CD4-positive, alpha-beta memory T cell (primary cell): ENCODE data around the gene TMEM185A. TPM values are rescaled to one million over a fixed set of nuclear protein-coding genes. Genes with fewer than 3 reads are reported as not detected.
"Not testable (repeated sequence)": the region's sequence is repeated elsewhere in the genome, so short reads cannot be mapped to it uniquely, and the experiment has no call there.

Experiments used
- CTCF ChIA-PET: fragments of 350-600 bp; sonication (Branson Sonifier 250); formaldehyde crosslinking; loops from one replicate; lab custom pipeline; 2021; ENCODE audit warnings: inconsistent platforms; ENCODE audit not compliant: partially characterized antibody; lab: Charles Lee
- POLR2A ChIA-PET: fragments of 350-600 bp; sonication (Branson Sonifier 250); formaldehyde crosslinking; loops from one replicate; lab custom pipeline; 2021; ENCODE audit not compliant: partially characterized antibody; lab: Charles Lee
- DNase-seq, 5 donors: peaks; one replicate each; pipeline versions ENCODE4 v3.0.0 to v3.0.0-alpha.2; 2020 to 2022; ENCODE audit warnings: mixed read lengths in 1 of 5
- H3K27ac ChIP-seq: one replicate; pipeline ENCODE4 v1.7.0; 2013; ENCODE audit warnings: low read depth, low read length
- H3K27me3 ChIP-seq: 2 replicates; pipeline ENCODE4 v1.7.0; 2013; ENCODE audit warnings: mild to moderate bottlenecking, low read length, moderate library complexity; ENCODE audit not compliant: insufficient read depth
- H3K36me3 ChIP-seq: 2 replicates; pipeline ENCODE4 v1.7.0; 2013; ENCODE audit warnings: mild to moderate bottlenecking, low read length, moderate library complexity; ENCODE audit not compliant: insufficient read depth
- H3K4me1 ChIP-seq: 2 replicates; pipeline ENCODE4 v1.7.0; 2013; ENCODE audit warnings: mild to moderate bottlenecking, low read length, moderate library complexity; ENCODE audit not compliant: insufficient read depth
- H3K4me3 ChIP-seq, 2 donors: one replicate each; pipeline ENCODE4 v1.7.0; 2013; ENCODE audit warnings: low read length in 2 of 2, mild to moderate bottlenecking in 1 of 2
- H3K9me3 ChIP-seq, 2 donors: one replicate each; pipeline ENCODE4 v1.7.0; 2013; ENCODE audit warnings: low read length in 2 of 2, control low read depth in 1 of 2; ENCODE audit not compliant: control insufficient read depth in 1 of 2
- H3K27ac Mint-ChIP-seq, 7 donors: one replicate each; pipeline ENCODE4 v1.8.0; 2020 to 2021; ENCODE audit warnings: mixed read lengths in 7 of 7, mild to moderate bottlenecking in 6 of 7, inconsistent platforms in 3 of 7, moderate library complexity in 3 of 7
- H3K27me3 Mint-ChIP-seq, 2 donors: one replicate each; pipeline ENCODE4 v1.8.0; 2020 to 2021; ENCODE audit warnings: mixed read lengths in 2 of 2
- H3K36me3 Mint-ChIP-seq, 2 donors: one replicate each; pipeline ENCODE4 v1.8.0; 2020 to 2021; ENCODE audit warnings: mixed read lengths in 2 of 2, inconsistent platforms in 1 of 2, mild to moderate bottlenecking in 1 of 2
- H3K4me1 Mint-ChIP-seq, 4 donors: one replicate each; pipeline ENCODE4 v1.8.0; 2020 to 2021; ENCODE audit warnings: mixed read lengths in 4 of 4, mild to moderate bottlenecking in 1 of 4
- H3K4me3 Mint-ChIP-seq, 8 donors: one replicate each; pipeline ENCODE4 v1.8.0; 2020 to 2021; ENCODE audit warnings: mixed read lengths in 8 of 8, mild to moderate bottlenecking in 7 of 8, moderate library complexity in 6 of 8, inconsistent platforms in 3 of 8
- H3K9me3 Mint-ChIP-seq, 8 donors: one replicate each; pipeline ENCODE4 v1.8.0; 2020 to 2021; ENCODE audit warnings: mixed read lengths in 8 of 8, mild to moderate bottlenecking in 5 of 8, inconsistent platforms in 3 of 8, moderate library complexity in 1 of 8
- intact Hi-C: fragments of 100-400 bp; cut with micrococcal nuclease; formaldehyde crosslinking; loops from one replicate; pipeline ENCODE4 v1.15.1; 2023
- polyA plus RNA-seq, 2 donors: library from polyadenylated mRNA; unstranded; fragments of 300-500 nt; fragmentation: Illumina TruSeq; gene quantifications; one replicate each; pipeline ENCODE4 v1.2.3, GENCODE V29; 2021
- total RNA-seq, 2 experiments: library from RNA; stranded (reverse); gene quantifications; one replicate each; pipeline ENCODE4 v1.2.3, GENCODE V29; 2021

The TMEM185A gene
- total and polyA plus RNA-seq, 4 experiments from 2014 or later: 13.9 to 27.6 (median 21.8) TPM

- H3K9me3 Mint-ChIP-seq: not testable (repeated sequence)
Observed at GRCh38 chrX:149598603-149599002, 33.0 kb downstream of the TMEM185A start.

GRCh38 chrX:149595943-149596342 is 35.6 kb downstream of the TMEM185A start:
- H3K4me3 Mint-ChIP-seq, H3K4me1 Mint-ChIP-seq, H3K36me3 ChIP-seq, H3K9me3 Mint-ChIP-seq, H3K27me3 Mint-ChIP-seq, H3K27ac ChIP-seq, H3K27me3 ChIP-seq, H3K9me3 ChIP-seq, POLR2A ChIA-PET, H3K36me3 Mint-ChIP-seq, H3K4me1 ChIP-seq, CTCF ChIA-PET, H3K27ac Mint-ChIP-seq, DNase-seq, H3K4me3 ChIP-seq, intact Hi-C loops: not testable (repeated sequence)

More at GRCh38 chrX:149598603-149599002, 33.0 kb downstream of the TMEM185A start:
- POLR2A ChIA-PET, H3K4me1 Mint-ChIP-seq, CTCF ChIA-PET, DNase-seq, H3K4me3 ChIP-seq, H3K9me3 ChIP-seq, H3K36me3 Mint-ChIP-seq, H3K4me3 Mint-ChIP-seq, H3K4me1 ChIP-seq, intact Hi-C loops, H3K36me3 ChIP-seq, H3K27me3 Mint-ChIP-seq, H3K27ac Mint-ChIP-seq, H3K27me3 ChIP-seq, H3K27ac ChIP-seq: not testable (repeated sequence)

GRCh38 chrX:149595214-149595613 is 36.4 kb downstream of the TMEM185A start, which contains the start of gene HSFX2:
Gene HSFX2 (minus strand): TSS chrX:149595314. CDS start chrX:149594700, 614 bp downstream.
- H3K4me1 ChIP-seq, H3K4me3 ChIP-seq, H3K9me3 ChIP-seq, H3K4me1 Mint-ChIP-seq, H3K27me3 Mint-ChIP-seq, H3K9me3 Mint-ChIP-seq, H3K27me3 ChIP-seq, H3K4me3 Mint-ChIP-seq, POLR2A ChIA-PET, CTCF ChIA-PET, DNase-seq, intact Hi-C loops, H3K36me3 Mint-ChIP-seq, H3K36me3 ChIP-seq, H3K27ac Mint-ChIP-seq, H3K27ac ChIP-seq: not testable (repeated sequence)

GRCh38 chrX:149590993-149591392 is 40.6 kb downstream of the TMEM185A start:
- H3K9me3 Mint-ChIP-seq: not testable (repeated sequence)

GRCh38 chrX:149587359-149587758 is 44.2 kb downstream of the TMEM185A start, which contains the start of gene MAGEA9B:
Gene MAGEA9B (minus strand): TSS chrX:149587459. CDS start chrX:149583179, 4,280 bp downstream.
- H3K27ac Mint-ChIP-seq, H3K36me3 ChIP-seq, POLR2A ChIA-PET, H3K27ac ChIP-seq, intact Hi-C loops, DNase-seq, H3K4me3 Mint-ChIP-seq, CTCF ChIA-PET, H3K4me3 ChIP-seq, H3K27me3 ChIP-seq, H3K27me3 Mint-ChIP-seq, H3K9me3 ChIP-seq, H3K36me3 Mint-ChIP-seq, H3K4me1 ChIP-seq, H3K4me1 Mint-ChIP-seq, H3K9me3 Mint-ChIP-seq: not testable (repeated sequence)

More at GRCh38 chrX:149590993-149591392, 40.6 kb downstream of the TMEM185A start:
- H3K36me3 Mint-ChIP-seq, H3K27me3 Mint-ChIP-seq, H3K4me3 ChIP-seq, H3K36me3 ChIP-seq, H3K27ac ChIP-seq, DNase-seq, POLR2A ChIA-PET, H3K4me3 Mint-ChIP-seq, CTCF ChIA-PET, H3K4me1 Mint-ChIP-seq, H3K27me3 ChIP-seq, H3K4me1 ChIP-seq, H3K9me3 ChIP-seq, intact Hi-C loops, H3K27ac Mint-ChIP-seq: not testable (repeated sequence)

GRCh38 chrX:149585631-149586030 is 46.0 kb downstream of the TMEM185A start:
- H3K36me3 ChIP-seq, H3K4me1 ChIP-seq, H3K4me3 ChIP-seq, DNase-seq, H3K27ac ChIP-seq, POLR2A ChIA-PET, H3K27me3 Mint-ChIP-seq, H3K4me1 Mint-ChIP-seq, H3K27me3 ChIP-seq, H3K36me3 Mint-ChIP-seq, CTCF ChIA-PET, H3K4me3 Mint-ChIP-seq, intact Hi-C loops, H3K9me3 Mint-ChIP-seq, H3K27ac Mint-ChIP-seq, H3K9me3 ChIP-seq: not testable (repeated sequence)

GRCh38 chrX:149573456-149573855 is 58.1 kb downstream of the TMEM185A start:
- H3K27ac Mint-ChIP-seq, H3K27me3 ChIP-seq, H3K4me3 Mint-ChIP-seq, H3K27ac ChIP-seq, H3K27me3 Mint-ChIP-seq, H3K36me3 ChIP-seq, POLR2A ChIA-PET, H3K9me3 ChIP-seq, H3K4me1 Mint-ChIP-seq, H3K4me3 ChIP-seq, H3K9me3 Mint-ChIP-seq, DNase-seq, CTCF ChIA-PET, H3K36me3 Mint-ChIP-seq, H3K4me1 ChIP-seq, intact Hi-C loops: not testable (repeated sequence)

GRCh38 chrX:149572743-149573142 is 58.8 kb downstream of the TMEM185A start:
- Mint-ChIP-seq H3K27ac (no peak overlapping the region), H3K27me3 (no peaks in the 10 kb centered on the region), H3K9me3 (no peaks in the 10 kb centered on the region), H3K36me3 (no peaks in the 10 kb centered on the region), H3K4me1 (no peaks in the 10 kb centered on the region), H3K4me3 (no peak overlapping the region)
- ChIA-PET POLR2A (no interaction called here), CTCF (no interaction called here)
- H3K4me3 ChIP-seq: no peak overlapping the region
- H3K36me3 ChIP-seq: no peaks in the 10 kb centered on the region
- intact Hi-C loops: no loop called here
- H3K9me3 ChIP-seq: no peaks in the 10 kb centered on the region
- no peak overlapping the region for H3K27ac ChIP-seq
- H3K27me3 ChIP-seq: no peaks in the 10 kb centered on the region
- no peak for DNase-seq
- no peaks in the 10 kb centered on the region for H3K4me1 ChIP-seq
